Stimulated activated CD8-positive, alpha-beta memory T cell treated with anti-CD3 and anti-CD28 coated beads, Interleukin-2, amount 100 ng/mL, for 1 hour (primary cell): ENCODE measurements around the gene AGBL1.

ENCODE experiments used
- DNase-seq, 2 donors: peaks; one replicate each; pipeline ENCODE4 v3.0.0-alpha.2; 2020; ENCODE audit warnings: low read depth in 2 of 2

Gene AGBL1

DNA sequence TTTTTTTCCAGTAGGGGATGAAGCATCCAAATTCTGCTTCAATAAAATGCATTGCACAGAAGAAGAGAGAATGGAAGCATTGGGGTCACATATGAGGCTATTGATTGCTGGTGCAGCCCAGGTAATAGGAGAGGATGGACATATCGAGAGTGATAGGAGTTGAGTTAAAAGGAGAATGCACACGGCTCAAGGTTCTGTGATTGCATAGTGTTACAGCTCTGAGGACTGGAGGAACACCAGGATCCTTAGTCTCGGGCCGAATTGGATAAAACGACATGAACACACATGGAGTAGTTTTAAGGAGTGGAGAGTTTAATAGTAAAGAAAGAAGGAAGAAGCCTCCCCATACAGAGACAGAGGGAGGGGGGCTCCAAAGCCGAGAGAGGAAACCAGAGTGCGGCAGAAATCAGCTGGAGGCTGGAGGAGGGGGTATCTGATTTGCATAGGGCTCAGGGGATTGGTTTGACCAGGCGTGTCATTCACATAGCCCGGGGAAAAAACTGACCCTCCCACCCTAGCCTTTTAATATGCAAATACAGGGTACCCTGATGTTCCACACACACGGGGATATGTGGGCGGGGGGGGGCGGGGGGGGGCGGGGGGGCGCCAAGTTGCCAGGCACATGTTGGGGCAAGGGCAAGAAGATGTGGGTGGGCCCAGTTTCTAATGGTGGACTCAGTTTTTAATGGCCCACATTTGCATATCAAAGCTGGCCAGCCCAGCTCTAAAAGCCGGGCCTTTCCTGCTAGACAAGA, 156.9 kb downstream of the AGBL1 start:
- DNase-seq, result no peak

DNA sequence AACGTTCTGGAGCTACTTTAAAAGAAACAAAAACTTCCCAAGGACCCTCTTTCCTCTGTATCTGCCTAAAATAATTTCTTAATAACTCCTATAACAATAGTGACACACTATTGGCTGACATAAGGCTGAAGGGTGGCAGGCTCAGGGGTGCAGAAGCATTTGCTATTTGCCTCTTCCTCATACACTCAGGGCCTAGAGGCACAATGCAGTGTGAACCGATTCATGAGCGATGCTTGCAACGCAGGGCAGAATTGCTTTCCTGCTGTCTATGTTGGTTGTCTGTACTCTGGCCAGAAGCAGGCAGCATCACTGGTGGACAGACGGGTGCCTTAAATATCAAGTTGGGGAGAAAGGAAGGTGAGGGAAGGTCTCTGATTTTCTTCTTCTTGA, 157.4 kb downstream of the AGBL1 start:
- no peak for DNase-seq

DNA sequence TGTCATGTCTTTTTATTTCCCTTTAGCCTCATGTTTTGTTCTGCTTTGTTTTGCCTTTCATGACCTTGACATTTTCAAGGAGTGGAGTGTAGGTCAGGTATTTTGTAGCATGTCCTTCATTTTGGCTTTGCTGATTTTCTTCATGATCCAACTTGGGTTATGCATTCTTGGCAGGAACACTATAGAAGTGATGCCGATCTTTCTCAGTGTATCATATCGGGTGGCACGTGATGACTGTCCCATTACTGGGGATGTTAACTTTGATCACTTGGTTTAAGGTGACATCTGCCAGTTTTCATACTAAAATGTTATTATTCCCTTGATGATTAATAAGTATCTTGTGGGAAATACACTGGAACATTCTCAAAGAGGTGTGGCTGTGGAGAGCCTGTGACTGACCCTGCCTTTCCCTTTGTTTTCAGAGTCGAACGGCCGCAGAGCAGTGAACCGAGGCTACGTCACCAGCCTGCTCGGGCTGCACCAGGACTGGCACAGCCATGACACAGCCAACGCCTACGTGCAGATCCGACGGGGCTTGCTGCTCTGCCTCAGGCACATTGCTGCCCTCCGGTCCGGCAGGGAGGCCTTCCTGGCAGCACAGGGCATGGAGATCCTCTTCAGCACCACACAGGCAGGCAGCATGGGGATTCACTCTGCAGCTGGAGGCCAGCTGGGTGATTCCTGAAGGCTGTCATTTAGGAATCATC, 167.7 kb downstream of the AGBL1 start:
- DNase-seq, result no peak

DNA sequence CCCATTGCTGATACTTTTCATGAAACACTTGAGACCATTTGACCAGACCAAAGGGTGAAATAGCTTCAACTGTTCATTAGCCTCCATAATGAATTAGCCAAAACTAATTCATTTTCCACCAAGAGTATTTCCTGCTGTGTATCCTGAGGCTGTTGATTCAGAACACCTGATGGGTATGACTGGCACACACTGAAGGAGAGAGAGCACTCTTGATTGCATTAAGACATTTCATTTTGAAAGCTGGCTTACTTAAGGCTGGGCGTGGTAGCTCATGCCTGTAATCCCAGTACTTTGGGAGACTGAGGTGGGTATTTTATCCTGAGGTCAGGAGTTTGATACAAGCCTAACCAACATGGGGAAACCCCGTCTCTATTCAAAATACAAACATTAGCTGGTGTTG, 175.6 kb downstream of the AGBL1 start:
- no peak for DNase-seq

- DNase-seq, result no peak
These were observed 177.0 kb downstream of the AGBL1 start for GRCh38 chr15:86256628-86257027.

DNA sequence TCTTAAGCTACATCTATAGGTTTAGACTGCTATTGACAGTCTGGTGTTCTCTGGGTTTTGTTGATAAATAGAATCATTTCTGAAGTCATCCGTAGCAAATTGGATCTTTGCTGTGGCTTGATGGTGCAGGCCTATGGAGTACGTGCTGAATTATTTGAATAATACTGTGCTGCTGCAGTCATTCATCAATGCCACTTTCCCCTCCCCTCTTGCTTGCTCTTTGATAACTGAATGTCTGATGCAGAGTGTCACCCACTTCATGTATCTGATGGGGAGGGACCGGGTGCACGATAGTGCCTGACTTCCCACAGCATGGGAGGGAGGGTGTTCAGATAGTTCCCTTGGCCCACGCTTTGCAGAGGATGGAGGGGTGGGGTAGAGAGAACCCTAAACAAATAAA, 179.9 kb downstream of the AGBL1 start:
- no peak for DNase-seq

DNA sequence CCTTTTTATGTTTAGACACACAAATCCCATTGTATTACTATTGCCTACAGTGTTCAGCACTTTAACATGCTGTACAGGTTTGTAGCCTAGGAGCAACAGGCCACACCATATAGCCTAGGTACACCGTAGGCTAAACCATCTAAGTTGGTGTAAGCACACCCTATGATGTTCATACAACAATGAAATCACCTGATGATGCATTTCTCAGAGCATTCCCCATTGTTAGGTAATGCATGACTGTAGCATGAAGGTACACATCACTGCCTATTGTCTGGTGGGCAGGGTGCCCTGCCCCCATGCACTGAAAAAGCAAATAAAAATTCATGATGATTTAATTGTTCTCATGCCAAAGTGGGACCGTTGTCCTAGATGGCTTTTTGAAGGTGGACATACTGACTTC, 183.6 kb downstream of the AGBL1 start:
- no peak for DNase-seq

GRCh38 chr15:86266896-86267484, 187.3 kb downstream of the AGBL1 start:
- DNase-seq, result no peak

DNA sequence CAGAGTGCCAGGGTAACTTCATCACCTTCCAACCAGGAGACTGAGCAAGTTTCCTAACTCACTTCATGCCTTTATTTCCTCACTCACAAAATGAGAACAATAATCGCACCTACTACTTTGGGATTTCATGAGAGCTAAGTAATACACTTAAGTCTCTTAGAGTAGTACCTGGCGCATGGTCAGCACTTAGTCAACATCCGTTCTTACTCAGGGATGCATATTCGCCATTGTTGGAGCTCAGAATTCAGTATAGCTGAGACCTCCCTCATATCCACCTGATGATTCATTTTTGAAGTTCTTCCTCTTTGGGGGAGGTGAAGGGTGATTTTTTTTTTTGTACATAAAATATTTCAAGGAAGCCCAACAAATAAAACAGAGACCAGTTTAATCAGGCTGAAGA, 188.2 kb downstream of the AGBL1 start:
- DNase-seq, result no peak

- DNase-seq, result no peak
These were observed 188.9 kb downstream of the AGBL1 start for GRCh38 chr15:86268558-86268957.

- no peak for DNase-seq
These were observed 193.6 kb downstream of the AGBL1 start for GRCh38 chr15:86273309-86273708.

- DNase-seq, result no peak
These were observed 195.7 kb downstream of the AGBL1 start for GRCh38 chr15:86275361-86275760.

- DNase-seq, result no peak
These were observed 198.9 kb downstream of the AGBL1 start for GRCh38 chr15:86278586-86278985.

DNA sequence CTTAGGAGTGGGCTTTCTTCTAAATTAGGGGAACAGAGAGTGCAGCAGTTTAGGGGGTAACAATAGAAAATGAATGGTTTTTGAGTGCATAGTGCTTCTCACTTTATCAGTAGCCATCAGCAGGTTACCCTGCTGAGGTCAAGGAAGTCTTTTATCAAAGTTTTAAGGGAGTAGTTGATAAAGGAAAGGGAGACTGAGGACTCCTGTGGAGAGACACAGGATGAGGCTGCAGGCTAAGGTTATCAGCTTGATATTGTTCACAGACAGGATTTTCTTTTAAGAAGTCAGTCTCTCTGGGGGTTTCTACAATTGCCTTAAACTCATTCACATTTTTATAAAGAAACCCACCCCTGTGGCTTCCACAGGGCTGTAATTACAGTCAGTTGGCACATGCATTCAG, 205.0 kb downstream of the AGBL1 start:
- no peak for DNase-seq

- DNase-seq, result no peak
These were observed 215.8 kb downstream of the AGBL1 start for GRCh38 chr15:86295511-86295910.

- no peak for DNase-seq
These were observed 217.1 kb downstream of the AGBL1 start for GRCh38 chr15:86296769-86297168.

DNA sequence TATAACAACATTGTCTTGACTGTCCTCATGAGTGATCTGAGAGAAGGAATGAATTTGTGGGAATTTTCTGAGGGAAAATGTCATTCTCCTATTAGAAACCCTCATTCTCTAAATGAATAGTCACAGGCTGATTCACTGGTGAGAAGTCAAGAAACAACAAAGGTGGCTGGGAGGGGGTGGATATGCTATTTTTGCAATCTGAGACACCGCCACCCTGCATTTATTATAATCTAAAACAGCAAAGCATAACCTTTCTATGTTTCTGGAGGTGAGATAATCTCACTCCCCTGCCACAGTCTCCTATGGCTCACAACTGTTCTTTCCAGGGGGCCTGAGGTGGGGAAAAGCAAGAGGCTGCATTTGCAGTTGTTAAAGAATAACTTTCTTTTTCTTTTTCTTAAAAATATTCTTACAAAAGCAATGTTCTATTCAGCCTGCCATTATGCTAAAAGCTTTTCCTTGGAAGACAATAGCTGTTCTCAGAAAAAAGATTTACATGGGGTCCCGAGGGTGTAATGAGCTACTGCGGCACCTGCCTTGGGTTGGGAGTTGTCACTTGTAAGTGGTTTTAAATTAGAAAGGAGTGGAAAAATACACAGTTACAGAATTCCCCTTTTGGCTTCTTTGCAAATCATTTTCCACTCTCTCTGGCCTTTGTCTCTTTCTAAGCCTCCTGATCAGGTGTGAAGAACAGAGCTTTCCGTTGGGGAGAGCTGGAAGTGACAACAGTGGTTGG, 220.9 kb downstream of the AGBL1 start:
- no peak for DNase-seq

DNA sequence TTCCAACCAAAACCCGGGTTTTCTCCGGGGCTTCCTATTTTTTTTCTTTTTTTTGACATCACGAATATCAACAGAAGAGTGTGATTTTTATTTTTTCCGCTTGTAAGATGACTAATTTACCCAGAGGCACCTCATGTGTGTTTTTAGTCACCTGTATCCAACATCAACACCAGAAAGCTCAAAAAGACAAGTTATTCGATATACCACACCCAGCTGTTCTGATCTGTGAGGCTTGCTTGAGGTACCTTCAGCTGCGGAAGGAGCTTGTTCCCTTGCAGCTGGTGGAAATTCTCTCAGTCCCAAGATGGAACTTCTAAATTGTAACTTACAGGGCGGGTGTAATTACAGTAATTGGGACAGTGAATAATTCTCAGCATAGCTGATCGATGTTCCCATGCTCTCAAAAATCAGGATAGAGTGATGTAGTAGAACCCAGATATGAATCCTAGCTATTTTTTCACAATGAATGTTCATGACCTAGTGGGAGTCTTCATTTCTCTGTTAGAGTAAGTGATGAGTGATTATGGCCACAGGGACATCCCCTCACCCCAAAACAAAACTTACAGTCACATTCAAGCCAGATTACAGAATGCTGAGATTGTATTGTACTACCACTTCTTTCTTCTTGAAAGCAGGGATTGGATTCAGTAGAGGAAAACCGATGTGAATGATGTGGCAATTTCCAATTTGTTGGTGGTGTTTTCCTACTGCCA, 232.1 kb downstream of the AGBL1 start:
- no peak for DNase-seq

DNA sequence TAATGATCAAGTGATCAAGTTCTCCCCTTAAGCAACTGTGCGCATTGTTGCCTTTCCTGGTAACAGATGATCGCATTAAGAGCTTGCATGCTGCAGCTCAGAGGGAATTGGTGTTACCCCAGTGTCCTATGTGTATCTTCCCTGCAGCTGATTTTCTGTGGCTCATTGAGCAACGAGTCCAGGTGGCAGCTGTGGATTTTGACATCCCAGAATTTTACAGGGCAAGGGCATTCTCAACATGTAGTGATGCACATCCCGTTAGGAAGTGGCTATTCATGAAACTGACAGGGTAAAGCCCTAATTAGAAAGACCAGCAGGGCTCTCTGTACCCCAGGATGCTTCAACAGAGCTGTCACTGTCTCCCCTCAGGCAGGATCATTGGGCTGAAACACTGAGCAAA, 232.8 kb downstream of the AGBL1 start:
- no peak for DNase-seq

GRCh38 chr15:86316216-86316615, 236.5 kb downstream of the AGBL1 start:
- no peak for DNase-seq

DNA sequence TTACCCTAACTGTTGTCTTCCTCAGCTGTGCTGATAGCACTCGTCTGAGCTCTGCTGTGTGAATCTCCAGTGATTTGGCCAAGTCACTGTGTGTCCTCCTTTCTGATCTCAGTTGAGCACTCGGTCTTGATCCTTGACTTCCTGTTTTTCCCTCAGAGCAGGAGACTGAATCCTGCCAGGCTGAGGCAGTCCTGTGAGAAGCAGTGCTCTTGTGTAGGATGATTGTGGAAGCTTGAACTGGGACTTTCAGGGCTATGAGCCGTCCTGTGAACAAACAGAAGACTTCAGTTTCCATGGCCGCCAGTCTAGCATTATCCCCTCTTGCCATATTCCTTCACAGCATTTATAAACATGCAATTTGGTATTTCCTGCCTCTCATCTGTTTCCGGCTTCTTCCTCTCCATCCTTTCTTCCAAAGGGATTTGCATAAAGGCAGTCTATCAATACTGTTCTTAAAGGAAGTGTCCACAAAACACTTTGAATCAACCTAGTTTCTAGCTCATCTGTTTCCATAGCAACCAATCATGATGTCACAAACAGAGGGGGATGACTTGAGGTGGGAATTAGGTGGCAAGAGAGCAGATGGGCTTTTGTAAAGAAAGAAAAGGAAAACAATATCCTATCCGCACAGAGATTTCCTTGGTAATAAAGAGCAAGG, 237.2 kb downstream of the AGBL1 start:
- no peak for DNase-seq
